ENCODE measurements around the gene RAC2.
A peak's percentile ranks its signal among the peaks of the same experiment; 100 is the strongest.

Gene RAC2

DNA sequence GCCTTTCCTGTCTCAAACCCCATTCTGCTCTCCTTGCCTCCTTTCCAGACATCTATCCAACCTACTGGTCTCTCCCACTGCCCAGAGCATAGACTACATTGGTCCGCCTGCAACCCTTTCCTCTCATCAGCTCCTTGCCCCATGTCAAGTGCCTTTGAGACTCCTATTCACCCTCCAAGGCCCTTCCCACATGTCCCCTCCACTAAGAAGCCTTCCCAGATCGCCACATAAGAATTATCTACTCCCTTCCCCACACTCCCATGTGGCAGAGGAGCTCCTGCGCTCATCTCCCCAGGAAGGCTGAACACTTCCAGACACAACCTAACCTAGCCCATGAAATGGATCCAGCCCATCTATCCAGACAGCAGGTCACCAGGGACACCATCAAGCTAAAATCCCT lies 66.3 kb downstream of the RAC2 start:
- Histone ChIP-seq H3K4me1 (ENCODE audit: insufficient read depth, low read length, severe bottlenecking) (peaks cover 6% of the 10 kb centered on the region), H3K36me3 (ENCODE audit: insufficient read depth, low read length) (no peaks in the 10 kb centered on the region), H3K27ac (ENCODE audit: low read depth, low read length, poor library complexity, severe bottlenecking) (no peak overlapping the region), H3K9ac (ENCODE audit: low read length) (no peak overlapping the region), H3K9me2 (ENCODE audit: low read depth, low read length) (no peaks in the 10 kb centered on the region), H3K9me3 (ENCODE audit: low read length) (no peaks in the 10 kb centered on the region), H4K20me1 (ENCODE audit: insufficient read depth, low read length) (no peaks in the 10 kb centered on the region), H3K4me2 (ENCODE audit: low read length) (no peak overlapping the region), H3K79me2 (ENCODE audit: insufficient read depth, low read length) (no peaks in the 10 kb centered on the region), H3K27me3 (ENCODE audit: insufficient read depth, low read length) (peaks cover 25% of the 10 kb centered on the region), H3K4me3 (ENCODE audit: low read depth, low read length, poor library complexity, severe bottlenecking) (no peak overlapping the region), H2AFZ (ENCODE audit: low read length) (no peak overlapping the region), H3F3A (ENCODE audit: insufficient read depth, low read length) (no peaks in the 10 kb centered on the region)
- no peak for TF ChIP-seq EZH2 (IDR thresholded peaks at IDR 0.05; ENCODE audit: borderline replicate concordance, low read length)
- no peak for TF ChIP-seq CTCF (IDR thresholded peaks at IDR 0.05; ENCODE audit: low read length)

GRCh38 chr22:37177221-37177620 lies 66.8 kb downstream of the RAC2 start:
- H3F3A ChIP-seq (ENCODE audit: insufficient read depth, low read length) = no peaks in the 10 kb centered on the region
- H3K4me1 ChIP-seq (ENCODE audit: insufficient read depth, low read length, severe bottlenecking) = peaks cover 6% of the 10 kb centered on the region
- H3K79me2 ChIP-seq (ENCODE audit: insufficient read depth, low read length) = no peaks in the 10 kb centered on the region
- H4K20me1 ChIP-seq (ENCODE audit: insufficient read depth, low read length) = no peaks in the 10 kb centered on the region
- no peaks in the 10 kb centered on the region for H3K36me3 ChIP-seq (ENCODE audit: insufficient read depth, low read length)
- no peak overlapping the region for H3K4me3 ChIP-seq (ENCODE audit: low read depth, low read length, poor library complexity, severe bottlenecking)
- no peak overlapping the region for H2AFZ ChIP-seq (ENCODE audit: low read length)
- TF ChIP-seq EZH2 (IDR thresholded peaks at IDR 0.05; ENCODE audit: borderline replicate concordance, low read length) = no peak
- H3K27ac ChIP-seq (ENCODE audit: low read depth, low read length, poor library complexity, severe bottlenecking) = no peak overlapping the region
- no peak overlapping the region for H3K9ac ChIP-seq (ENCODE audit: low read length)
- H3K4me2 ChIP-seq (ENCODE audit: low read length) = no peak overlapping the region
- peaks cover 27% of the 10 kb centered on the region for H3K27me3 ChIP-seq (ENCODE audit: insufficient read depth, low read length)
- H3K9me2 ChIP-seq (ENCODE audit: low read depth, low read length) = no peaks in the 10 kb centered on the region
- no peaks in the 10 kb centered on the region for H3K9me3 ChIP-seq (ENCODE audit: low read length)

DNA sequence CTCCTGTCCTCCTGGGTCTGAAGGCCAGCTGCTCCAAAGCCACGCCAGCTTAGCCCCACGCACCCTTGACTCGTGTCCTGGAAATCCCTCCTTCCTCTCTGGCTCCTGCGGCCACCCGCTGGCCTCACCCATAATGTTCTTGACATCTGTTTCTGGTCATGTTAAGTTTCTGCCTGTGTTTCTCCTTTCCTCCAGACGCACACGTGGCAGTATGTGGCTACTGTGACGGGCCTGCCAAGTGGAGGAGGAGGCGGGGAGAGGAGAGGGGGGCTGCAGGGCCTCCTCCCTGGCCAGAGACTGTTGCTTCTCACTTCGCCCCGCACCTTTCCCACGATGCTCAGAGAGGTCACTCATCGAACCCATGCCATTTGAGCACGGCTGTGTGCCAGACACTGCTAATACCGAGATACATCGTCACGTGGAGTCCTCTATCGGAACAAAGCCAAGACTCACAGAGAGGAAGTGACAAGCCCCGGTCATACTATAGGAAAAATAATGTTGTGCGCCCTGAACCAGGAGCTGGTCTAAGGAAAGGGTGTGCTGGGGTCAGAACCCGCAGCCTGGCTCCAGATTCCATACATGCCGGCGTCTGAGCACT lies 67.5 kb downstream of the RAC2 start:
- peak overlapping the region; percentile 24; the same call in 1 of the 2 replicates for H3K4me2 ChIP-seq (ENCODE audit: low read length)
- no peak overlapping the region for H3K4me3 ChIP-seq (ENCODE audit: low read depth, low read length, poor library complexity, severe bottlenecking)
- no peaks in the 10 kb centered on the region for H3K79me2 ChIP-seq (ENCODE audit: insufficient read depth, low read length)
- no peaks in the 10 kb centered on the region for H3K9me3 ChIP-seq (ENCODE audit: low read length)
- no peak overlapping the region for H3K27ac ChIP-seq (ENCODE audit: low read depth, low read length, poor library complexity, severe bottlenecking)
- peaks cover 32% of the 10 kb centered on the region for H3K27me3 ChIP-seq (ENCODE audit: insufficient read depth, low read length)
- H3K36me3 ChIP-seq (ENCODE audit: insufficient read depth, low read length) = no peaks in the 10 kb centered on the region
- no peaks in the 10 kb centered on the region for H4K20me1 ChIP-seq (ENCODE audit: insufficient read depth, low read length)
- no peaks in the 10 kb centered on the region for H3K9me2 ChIP-seq (ENCODE audit: low read depth, low read length)
- TF ChIP-seq EZH2 (IDR thresholded peaks at IDR 0.05; ENCODE audit: borderline replicate concordance, low read length) (no peak), CTCF (IDR thresholded peaks at IDR 0.05; ENCODE audit: low read length) (no peak)
- H2AFZ ChIP-seq (ENCODE audit: low read length) = no peak overlapping the region
- peaks cover 6% of the 10 kb centered on the region for H3K4me1 ChIP-seq (ENCODE audit: insufficient read depth, low read length, severe bottlenecking)
- H3K9ac ChIP-seq (ENCODE audit: low read length) = no peak overlapping the region
- H3F3A ChIP-seq (ENCODE audit: insufficient read depth, low read length) = no peaks in the 10 kb centered on the region
